DMS79 treated with DMSO at 0.1 percent for 48 hours (cell line): ENCODE data around the gene RSPO3.
"Not testable (repeated sequence)": the region's sequence is repeated elsewhere in the genome, so short reads cannot be mapped to it uniquely, and the experiment has no call there.

Source experiments
- DNase-seq: peaks from one replicate; lab custom pipeline; 2025; lab: John Stamatoyannopoulos, UW

Gene RSPO3, protein sequence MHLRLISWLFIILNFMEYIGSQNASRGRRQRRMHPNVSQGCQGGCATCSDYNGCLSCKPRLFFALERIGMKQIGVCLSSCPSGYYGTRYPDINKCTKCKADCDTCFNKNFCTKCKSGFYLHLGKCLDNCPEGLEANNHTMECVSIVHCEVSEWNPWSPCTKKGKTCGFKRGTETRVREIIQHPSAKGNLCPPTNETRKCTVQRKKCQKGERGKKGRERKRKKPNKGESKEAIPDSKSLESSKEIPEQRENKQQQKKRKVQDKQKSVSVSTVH

DNA sequence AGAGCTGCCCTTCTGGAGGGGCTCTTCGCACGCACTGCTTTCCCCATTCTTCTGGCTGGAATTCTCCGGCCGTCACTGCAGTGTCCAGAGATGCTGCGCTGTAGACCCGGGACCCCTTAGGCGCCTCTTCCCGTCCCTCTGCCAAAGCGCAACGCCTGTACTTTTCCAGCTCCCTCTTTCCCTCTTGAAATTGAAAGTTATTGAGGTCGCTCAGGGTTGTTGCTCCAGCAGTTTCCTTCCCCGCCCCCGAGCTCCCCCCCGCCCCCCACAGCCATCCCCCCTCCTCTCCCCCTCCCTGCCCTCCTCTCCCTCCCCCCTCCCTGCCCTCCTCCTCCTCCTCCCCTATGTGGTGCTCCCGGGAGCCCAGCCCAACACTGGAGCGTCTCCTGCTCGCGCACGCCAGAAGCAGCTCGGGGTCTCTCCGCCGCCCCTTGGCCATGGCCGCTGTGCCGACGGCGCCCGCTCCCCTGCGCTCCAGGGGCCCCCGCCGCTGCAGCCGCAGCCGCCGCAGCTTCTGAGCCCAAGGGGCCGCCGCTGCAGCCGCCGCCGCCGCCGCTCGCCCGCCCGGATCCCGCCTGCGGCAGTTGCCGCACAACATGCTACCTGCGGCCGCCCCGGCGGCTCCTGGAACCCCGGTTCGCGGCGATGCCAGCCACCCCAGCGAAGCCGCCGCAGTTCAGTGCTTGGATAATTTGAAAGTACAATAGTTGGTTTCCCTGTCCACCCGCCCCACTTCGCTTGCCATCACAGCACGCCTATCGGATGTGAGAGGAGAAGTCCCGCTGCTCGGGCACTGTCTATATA, at the start of gene RSPO3:
Gene RSPO3, plus strand, starts transcription at position 374 of the 804 bp plus-strand sequence. CDS start 522 bp downstream, outside the sequence.
- DNase-seq: peak; percentile 10

DNA sequence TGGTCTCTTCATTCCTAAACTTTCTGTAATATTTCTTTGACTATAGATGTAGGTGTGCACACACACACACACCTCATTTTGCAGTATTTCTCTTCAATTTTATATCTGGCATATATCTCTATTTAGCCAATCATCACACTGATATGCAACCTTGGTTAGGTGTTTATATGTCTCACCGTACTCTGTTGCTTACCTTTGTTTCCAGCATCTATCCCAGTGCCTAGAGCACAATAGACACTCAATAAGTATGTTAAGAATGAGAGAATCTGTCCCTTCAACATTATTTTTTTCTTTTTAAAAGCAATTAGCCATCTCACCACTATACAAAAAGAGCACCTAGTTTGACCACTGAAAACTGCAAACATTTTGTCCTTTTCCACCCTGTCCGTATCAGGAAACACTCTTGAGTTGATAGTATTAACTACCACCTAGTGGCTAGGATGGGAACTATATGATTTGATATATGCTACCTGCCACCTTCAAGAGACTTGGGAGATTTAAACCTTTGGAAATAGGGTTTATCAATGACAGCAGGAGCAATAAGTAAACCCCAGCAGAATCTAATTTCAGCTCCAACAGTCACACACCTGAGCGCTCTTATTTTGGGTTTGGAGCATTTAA, 48.7 kb upstream of the RSPO3 start:
- no peak for DNase-seq

DNA sequence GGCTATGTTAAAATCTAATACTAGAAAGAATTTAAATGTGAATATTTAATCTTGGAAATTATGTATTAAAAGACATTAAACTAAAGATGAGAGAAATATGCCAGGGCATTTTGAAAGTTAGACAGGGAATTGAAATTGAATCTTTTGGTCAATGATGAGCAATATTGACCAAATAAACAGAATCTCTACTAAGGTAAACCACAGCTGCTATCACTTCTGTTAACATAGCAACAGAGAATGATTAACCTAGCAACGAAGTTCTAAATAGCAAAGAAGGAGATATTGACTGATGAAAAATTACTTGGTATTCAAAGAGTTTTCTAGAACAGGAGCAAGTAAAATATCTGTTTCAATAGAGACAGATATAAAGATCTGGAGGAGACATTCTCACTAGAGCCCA, 45.2 kb upstream of the RSPO3 start:
- no peak for DNase-seq

DNA sequence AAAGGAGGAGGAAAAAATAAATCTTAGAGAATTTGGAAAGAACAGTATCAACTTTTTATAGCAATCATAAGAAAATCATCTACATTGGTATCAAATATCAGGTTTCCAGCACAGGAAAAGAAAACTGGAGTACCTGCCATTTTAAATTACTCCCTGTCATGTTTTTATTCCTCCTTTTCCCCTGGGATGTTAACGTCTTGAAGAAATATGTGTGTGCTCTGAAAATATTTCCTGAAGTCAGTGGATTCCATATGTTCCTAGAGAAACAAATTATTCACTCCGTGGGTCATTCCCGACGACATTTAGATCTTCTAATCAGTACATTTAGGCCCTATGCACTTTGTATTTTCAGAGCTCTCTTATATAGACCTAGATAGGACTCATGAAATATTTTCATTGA, 42.0 kb upstream of the RSPO3 start:
- no peak for DNase-seq

DNA sequence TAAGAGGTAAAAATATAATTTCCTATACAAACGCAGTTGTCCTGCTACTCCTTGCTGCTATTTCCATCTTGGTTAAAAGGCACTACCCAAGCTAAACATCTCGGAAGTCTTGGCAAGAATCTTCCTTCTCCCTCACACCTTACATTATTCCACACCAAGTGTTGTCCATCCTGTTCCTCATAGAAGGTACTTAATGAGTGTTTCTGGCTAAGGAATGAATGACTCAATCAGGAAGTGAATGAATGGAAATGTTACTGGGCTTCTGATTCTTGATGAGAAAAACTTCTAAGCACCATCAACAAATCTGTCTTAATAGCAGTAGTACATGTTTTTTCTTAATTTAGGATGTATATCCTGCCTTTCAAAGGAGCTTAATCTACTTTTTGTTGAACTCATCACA, 40.6 kb upstream of the RSPO3 start:
- no peak for DNase-seq

DNA sequence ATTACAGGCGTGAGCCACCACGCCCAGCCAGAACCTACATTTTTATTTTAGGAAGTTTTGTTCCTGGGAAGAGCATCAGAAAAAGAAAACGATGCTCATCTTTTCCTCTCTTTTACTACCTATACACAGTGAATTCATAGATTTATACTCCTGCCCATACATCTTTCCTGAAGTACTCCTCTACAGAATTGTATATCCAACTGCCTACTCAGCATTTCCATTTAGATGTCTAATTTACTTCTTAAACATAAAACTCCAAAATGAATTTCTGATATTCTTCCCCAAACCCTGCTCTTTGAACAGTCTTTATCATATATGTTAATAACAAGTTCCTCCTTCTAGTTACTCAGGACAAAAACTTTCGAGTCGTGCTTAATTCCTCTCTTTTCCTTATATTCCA, 39.8 kb upstream of the RSPO3 start:
- DNase-seq: no peak

DNA sequence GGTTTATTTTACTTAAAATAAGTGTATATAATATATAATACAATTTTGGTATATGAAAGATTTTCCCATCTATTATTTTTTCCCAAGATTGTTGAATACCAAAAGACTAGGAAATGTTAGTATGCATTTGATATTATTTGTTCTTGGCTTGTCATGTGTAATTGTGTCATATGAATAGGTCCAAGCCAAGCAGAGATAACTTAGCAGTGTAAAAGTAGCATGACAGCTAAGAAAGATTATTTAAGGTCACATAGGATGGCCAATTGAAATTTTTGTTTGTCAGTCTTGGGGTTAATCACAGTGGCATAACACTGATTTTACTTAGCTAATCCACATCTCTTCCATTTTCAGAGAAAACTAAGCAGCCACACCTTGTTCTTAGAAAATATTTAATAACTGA, 38.8 kb upstream of the RSPO3 start:
- DNase-seq: no peak

DNA sequence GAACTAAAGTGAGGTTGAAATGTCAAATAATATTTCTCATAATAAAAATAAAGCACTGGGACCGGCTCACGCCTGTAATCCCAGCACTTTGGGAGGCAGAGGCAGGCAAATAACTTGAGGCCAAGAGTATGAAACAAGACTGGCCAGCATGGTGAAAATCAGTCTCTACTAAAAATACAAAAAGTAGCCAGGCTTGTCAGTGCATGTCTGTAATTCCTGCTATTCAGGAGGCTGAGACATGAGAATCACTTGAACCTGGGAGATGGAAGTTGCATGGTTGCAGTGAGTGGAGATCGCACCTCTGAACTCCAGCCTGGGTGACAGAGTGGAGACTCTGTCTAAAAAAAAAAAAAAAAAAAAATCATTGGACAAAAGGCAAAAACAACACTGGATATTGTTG, 38.4 kb upstream of the RSPO3 start:
- no peak for DNase-seq

DNA sequence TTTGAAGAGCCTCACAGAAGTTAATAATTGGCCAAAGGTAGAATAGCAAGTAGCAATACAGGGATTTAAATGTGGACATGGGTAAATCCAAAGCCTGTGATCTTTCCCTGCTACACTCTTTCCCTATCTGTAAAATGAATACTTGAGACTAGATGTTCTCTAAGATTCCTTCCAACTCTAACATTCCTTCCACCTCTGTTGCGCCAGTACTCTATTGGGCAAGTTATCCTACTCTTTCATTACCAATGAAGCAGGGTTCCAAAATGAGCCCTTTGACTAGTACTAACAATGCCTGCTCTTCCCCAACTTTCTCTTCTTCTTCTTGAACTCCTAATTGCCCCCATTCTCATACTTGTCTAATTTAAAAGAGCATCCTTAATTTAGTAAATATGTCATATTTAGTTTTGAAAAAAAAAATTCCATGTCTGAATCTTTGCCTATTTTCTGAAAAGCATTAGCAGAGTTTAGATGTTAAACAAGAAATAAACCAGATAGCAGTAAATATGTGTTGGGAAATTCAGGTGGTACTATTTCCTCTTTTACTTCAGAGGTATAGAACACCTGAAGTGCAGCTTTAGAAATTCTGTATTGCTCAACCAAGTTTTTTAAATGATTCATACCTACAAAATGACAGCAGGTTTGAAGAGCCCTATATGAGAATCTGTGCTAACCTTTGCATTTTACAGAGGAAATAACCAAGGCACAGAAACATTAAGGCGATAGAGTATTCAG, 35.1 kb upstream of the RSPO3 start:
- DNase-seq: no peak

DNA sequence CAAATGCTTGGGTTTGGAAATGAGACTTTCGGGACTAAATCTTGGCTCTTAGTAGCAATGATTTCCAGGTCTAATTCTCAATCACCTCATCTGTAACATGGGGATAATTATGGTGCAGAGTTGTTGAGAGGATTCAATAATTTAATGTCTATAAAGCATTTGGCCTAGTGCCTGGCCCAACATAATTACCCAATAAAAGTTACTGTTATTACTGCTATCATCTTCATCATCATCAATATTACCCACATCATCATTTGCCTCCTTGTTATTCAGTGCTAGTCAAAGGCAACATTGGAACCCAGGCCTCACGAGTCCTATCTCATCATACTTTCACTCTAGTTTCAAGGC, 34.5 kb upstream of the RSPO3 start:
- DNase-seq: no peak

DNA sequence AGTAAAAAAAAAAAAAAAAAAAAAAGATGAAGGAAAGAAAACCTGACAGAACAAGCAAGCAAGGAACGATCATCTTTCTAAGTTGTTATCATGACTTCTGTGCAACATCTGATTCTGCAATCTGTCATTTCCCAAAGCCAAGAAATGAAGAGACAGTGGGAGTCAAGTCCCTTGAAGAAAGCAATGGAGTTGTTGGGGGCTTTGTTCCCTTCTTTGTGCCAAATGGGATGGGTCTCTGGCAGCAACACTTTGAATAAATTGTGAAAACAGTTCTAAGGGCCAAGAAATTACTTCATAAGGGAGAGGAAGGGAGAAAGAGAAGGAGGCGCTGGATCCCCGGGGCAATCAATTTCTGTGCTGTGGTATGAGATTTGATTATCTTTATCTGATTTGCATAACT, 33.3 kb upstream of the RSPO3 start:
- DNase-seq: no peak

DNA sequence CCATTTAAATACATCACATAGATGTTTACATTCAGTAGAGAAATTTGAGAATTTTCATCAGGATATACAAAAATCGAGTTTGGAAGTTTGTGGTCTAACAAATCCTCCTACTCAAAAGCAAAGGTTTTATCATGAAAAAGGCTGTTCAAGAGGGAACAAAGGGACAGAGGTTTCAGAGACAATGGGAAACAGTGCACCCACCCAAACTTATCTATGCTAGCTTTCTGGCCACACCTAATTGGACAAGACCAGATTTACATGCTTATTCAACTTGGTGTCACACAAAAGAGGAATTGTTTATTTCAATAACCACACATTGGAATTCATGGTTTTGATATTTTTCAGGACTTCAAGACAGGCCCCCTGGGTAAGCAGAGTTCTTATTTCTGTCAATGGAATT, 28.4 kb upstream of the RSPO3 start:
- no peak for DNase-seq

DNA sequence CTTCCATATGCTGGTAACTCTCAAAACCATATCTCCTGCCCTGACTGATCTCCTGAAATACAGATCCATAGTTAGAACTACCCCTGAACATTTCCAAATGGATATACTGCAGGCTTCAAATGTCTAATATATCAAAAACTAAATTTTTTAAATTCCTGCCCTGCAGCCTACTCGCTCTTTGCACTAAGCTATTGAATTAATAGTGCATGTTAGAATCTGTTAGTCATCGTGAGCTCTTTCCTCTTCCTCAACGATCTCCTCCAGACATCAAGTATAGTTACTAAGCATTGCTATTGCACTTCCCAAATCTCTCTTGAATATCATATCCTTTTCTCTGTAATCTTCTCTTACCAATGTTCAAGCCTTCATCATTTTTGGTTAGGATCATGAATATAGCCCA, 26.0 kb upstream of the RSPO3 start:
- no peak for DNase-seq

DNA sequence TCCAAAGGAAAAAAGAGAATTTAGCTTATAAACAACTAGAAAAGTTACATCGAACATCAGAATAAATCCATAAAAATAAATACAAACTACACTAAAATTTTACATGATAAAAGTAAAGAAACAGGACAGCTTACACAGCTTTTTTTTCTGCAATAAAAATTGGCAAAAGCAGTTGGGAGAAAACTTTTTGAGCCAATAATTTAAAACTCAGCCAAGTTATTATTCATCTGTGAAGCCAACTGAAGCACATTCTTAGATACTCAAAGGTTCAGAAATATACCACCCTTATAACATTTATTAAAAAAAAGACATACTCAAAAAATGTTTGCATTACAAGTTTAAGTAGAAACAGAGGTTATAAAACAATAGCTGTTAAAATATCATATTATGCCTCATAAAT, 23.7 kb upstream of the RSPO3 start:
- no peak for DNase-seq

DNA sequence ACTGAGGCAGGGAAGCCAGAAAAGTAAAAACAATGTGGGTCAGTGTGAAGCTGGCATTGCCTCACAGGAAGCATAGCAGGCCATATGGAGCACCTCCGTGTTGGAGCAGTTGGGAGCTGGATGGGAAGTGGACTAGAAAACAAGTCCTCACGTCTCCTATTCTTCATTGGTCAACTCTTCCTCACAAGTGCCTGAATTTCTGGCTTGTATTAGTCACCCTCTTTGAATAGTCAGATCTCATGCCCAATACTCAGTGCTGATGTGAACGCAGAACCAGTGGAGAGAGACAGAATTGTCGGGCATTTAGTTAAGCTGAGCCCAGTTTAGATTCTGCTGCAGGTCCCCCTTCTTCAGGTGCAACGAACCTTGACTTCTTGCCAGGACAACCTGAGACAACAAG, 22.3 kb upstream of the RSPO3 start:
- no peak for DNase-seq

DNA sequence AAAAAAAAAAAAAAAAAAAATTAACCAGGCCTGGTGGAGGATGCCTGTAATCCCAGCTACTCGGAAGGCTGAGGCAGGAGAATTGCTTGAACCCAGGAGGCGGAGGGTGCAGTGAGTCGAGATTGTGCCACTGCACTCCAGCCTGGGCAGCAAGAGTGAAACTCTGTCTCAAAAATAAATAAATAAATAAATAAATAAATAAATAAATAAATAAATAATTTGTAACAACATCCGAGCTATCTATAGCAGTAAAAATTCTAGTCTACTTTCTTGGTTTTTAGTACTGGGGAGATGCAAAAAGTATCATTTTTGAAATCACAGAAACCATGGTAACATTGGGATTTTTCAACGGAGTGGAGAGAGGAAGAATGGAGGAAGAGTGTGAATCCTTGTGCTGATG, 21.0 kb upstream of the RSPO3 start:
- not testable (repeated sequence) for DNase-seq

DNA sequence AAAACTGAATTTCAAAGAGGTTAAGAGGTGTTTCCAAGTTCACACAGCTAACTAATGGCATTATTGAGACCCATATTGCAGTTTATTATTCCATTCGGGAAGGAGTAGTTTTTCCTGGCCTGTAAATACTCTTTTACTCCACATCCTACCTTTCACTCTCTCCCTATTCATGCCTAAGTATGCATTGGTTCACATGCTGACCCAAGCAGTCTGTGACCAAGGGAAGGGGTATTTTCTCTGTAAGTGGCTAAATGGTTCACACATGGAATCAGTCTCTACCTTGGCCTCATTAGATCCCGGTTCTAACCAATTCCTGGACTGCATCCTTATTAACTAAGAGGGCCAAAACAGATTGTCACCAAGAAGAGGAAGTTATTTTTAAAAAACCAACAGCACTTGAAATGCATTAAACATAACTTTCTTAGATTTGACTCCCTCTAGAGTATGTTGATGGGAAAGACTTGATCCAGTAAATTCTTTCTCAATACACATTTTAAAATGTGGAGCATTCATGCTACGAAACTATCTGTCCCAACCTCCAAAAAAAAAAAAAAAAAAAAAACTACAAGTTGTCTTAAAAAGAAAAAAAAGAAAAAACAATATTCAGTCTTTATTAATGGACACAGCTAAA, 17.8 kb upstream of the RSPO3 start:
- DNase-seq: no peak

DNA sequence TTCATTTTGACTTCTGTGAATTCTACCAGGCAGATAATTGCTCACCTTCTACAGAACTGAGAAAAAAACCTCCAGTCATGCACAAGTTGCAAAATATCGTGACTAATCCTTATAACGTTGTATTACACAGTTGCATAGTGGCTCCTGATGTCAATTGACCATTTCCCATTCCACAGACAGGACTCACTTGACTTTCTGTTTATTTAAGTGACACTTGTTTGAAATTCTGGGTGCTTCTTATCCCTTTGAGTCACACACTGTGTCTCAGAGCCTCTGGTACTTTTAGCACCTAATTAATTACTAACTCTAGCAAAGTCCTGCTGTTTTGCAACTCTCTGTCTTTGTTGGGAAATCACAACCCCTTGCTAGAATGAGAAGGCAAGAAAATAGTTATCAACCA, 16.2 kb upstream of the RSPO3 start:
- DNase-seq: no peak

DNA sequence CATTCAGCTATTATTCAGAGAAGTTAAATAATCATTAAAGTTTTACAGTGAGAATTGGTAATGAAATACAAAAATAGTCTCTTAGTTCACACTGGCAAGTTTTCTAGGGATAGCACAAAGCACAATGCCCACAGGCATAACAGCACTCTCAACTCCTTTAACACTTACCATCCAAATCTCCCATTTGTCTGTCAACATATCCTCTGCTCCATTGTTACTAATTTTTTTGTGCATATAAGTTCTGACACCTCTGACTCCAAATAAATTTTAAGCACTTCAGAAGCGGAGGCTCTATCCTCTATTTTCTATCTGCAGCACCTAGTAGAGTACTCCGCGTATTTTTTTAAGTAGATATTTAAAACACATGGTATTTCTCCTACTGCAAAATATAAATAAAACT, 15.6 kb upstream of the RSPO3 start:
- DNase-seq: no peak

DNA sequence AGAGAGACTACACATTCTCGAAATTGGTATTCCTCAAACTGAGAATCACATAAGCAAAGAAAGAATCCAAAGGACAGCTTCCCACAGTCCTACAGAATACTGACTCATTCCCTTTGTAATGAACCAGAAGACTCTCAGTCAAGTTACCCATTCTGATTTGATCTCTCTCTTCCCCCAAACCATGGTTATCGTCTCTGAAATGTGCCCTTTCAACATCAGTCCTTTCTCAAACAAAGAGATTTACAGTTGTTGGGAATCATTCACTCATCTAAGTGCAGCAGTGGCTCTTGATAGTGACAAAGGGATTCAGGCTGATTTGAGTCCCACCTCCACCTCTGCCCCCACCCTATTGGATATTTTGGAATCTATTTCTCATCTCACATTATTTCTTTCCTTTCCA, 15.0 kb upstream of the RSPO3 start:
- no peak for DNase-seq

DNA sequence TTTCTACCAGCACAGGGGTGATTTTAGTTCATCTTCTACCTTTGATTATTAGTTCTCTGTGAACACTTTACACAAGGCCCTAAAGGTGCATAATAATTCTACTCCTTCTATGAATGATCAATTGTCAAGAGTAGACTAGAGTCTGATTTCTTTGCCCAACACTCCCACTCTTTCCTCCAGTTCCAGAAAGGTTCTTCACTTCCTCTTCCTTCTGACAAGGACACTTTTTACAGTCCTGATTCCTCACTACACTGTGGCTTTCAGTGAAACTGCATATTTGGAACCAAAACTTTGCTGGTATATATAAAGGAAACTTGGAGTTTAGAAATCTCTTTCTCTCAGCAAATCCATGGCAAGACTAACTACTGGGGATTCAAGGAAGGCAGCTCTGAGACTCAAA, 10.6 kb upstream of the RSPO3 start:
- no peak for DNase-seq

DNA sequence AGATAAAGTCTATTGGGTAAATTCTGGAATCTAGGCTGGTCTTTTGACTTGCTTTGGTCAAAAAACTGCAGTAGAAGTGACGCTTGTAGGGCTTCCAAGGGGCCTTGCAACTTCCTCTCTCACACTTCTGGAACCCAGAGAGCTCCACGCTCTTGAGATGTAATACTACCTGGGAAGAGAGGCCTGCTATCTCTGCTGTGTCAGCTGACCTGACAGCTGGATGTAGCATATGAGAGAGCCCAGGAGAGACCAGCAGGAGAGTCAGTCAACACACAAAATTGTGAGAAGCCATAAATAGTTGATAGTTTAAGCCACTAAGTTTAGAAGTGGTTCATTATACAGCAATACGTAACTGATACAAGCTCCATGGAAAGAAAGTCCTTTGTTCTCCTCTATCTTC, 7.8 kb upstream of the RSPO3 start:
- no peak for DNase-seq
